ENCODE data around the gene GSTO1.
A peak's percentile ranks its signal among the peaks of the same experiment; 100 is the strongest.

GSTO1 gene

GRCh38 chr10:104306897-104307296 lies 52.2 kb downstream of the GSTO1 start:
- no peak overlapping the region for H3K14ac ChIP-seq (ENCODE audit: low read length)
- no peak overlapping the region for H2BK12ac ChIP-seq (ENCODE audit: low read length)
- peaks cover 2% of the 10 kb centered on the region for H3K9me3 ChIP-seq (ENCODE audit: insufficient read depth, low read depth, low read length)
- H3K9ac ChIP-seq (ENCODE audit: low read length): no peak overlapping the region
- H2BK5ac ChIP-seq (ENCODE audit: low read depth, low read length, poor library complexity): no peak overlapping the region
- H3K27ac ChIP-seq (ENCODE audit: low read depth, low read length): no peak overlapping the region
- no peak overlapping the region for H4K91ac ChIP-seq (ENCODE audit: low read depth, low read length)
- DNase-seq: no peak
- no peak overlapping the region for H4K8ac ChIP-seq (ENCODE audit: low read depth, low read length)
- H3K4me1 ChIP-seq (ENCODE audit: control insufficient read depth in 1 of 2, insufficient read depth in 2 of 2, low read length in 2 of 2): peaks cover 11 to 19% of the 10 kb centered on the region in 2 experiments
- no peak overlapping the region for H3K4ac ChIP-seq (ENCODE audit: low read depth, low read length)
- H3K27me3 ChIP-seq (ENCODE audit: insufficient read depth, low read length): no peaks in the 10 kb centered on the region
- no peak overlapping the region for H2AFZ ChIP-seq (ENCODE audit: insufficient read depth, low read length, poor library complexity)
- no peak overlapping the region for H2AK5ac ChIP-seq (ENCODE audit: low read length)
- H4K12ac ChIP-seq (ENCODE audit: low read depth, low read length): no peak overlapping the region
- H2BK120ac ChIP-seq (ENCODE audit: insufficient read depth, low read length, poor library complexity): no peak overlapping the region
- no peak overlapping the region for H3K4me2 ChIP-seq (ENCODE audit: low read length)
- no peaks in the 10 kb centered on the region for H3K79me2 ChIP-seq (ENCODE audit: control insufficient read depth, insufficient read depth, low read length, poor library complexity)
- H3K18ac ChIP-seq (ENCODE audit: low read length): no peak overlapping the region
- H3K79me1 ChIP-seq (ENCODE audit: low read length): peaks cover 5% of the 10 kb centered on the region
- WGBS (ENCODE audit: extremely low coverage, insufficient coverage, insufficient read length): no CpG with 5 or more reads among the region's 3 CpGs
- H3K36me3 ChIP-seq (ENCODE audit: control insufficient read depth in 1 of 2, insufficient read depth in 2 of 2, low read length in 2 of 2): peaks cover 11 to 14% of the 10 kb centered on the region in 2 experiments
- H3K23ac ChIP-seq (ENCODE audit: low read length): no peak overlapping the region
- H3K4me3 ChIP-seq (ENCODE audit: low read depth, low read length): no peak overlapping the region

DNA sequence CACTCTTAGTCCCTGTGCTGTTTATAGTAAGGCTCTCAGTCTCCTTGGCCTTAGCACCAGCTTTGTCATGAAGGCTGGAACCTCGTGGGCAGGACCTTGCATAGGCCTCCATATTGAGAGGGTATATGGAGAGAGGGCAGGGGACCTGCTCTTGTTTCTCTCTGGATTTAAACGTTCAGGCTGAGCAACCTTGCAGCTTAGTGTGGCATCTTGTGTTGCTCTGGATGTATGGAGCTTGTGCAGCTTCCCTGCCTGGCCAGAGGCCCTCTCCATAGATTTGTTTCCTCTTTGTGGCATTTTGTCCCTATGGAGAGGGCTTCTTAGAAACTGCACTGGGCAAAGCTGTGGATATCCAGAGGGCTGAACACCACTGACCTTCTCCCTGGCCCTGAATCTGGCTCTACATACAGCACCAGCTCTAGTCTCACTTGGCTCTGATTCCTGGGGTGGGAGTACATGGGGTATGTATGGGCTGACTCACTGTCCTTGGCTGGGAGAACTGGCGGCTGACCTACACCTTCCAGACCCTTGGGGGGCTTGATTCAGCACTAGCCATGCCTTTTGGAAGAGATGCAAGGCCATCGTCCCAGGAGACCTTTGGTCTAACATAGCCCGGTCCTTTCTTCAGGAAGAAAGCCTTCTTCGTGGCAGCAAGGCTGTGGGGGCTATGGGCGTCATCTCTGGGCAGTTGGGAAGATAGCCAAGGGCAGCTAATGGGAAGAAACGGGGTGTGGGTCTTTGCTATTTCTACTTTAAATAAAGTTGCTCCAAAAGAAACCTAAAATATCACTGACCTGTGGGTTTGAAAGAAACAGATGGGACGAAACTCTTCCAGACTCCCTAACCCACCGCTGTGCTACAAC lies 53.1 kb downstream of the GSTO1 start:
- H3K18ac ChIP-seq (ENCODE audit: low read length): peak overlapping the region; percentile 40
- no peak overlapping the region for H3K4ac ChIP-seq (ENCODE audit: low read depth, low read length)
- H2BK12ac ChIP-seq (ENCODE audit: low read length): peak overlapping the region; percentile 15
- no peak overlapping the region for H4K8ac ChIP-seq (ENCODE audit: low read depth, low read length)
- no peak for DNase-seq
- H4K91ac ChIP-seq (ENCODE audit: low read depth, low read length): peak overlapping the region; percentile 17
- H3K9ac ChIP-seq (ENCODE audit: low read length): no peak overlapping the region
- peaks cover 2% of the 10 kb centered on the region for H3K9me3 ChIP-seq (ENCODE audit: insufficient read depth, low read depth, low read length)
- H2AK5ac ChIP-seq (ENCODE audit: low read length): peak overlapping the region; percentile 35
- H3K23ac ChIP-seq (ENCODE audit: low read length): no peak overlapping the region
- no peak overlapping the region for H3K4me2 ChIP-seq (ENCODE audit: low read length)
- H3K79me2 ChIP-seq (ENCODE audit: control insufficient read depth, insufficient read depth, low read length, poor library complexity): no peaks in the 10 kb centered on the region
- no peak overlapping the region for H3K27ac ChIP-seq (ENCODE audit: low read depth, low read length)
- peaks cover 11 to 19% of the 10 kb centered on the region in 2 experiments for H3K4me1 ChIP-seq (ENCODE audit: control insufficient read depth in 1 of 2, insufficient read depth in 2 of 2, low read length in 2 of 2)
- WGBS (ENCODE audit: extremely low coverage, insufficient coverage, insufficient read length): no CpG with 5 or more reads among the region's 10 CpGs
- H4K12ac ChIP-seq (ENCODE audit: low read depth, low read length): no peak overlapping the region
- H2BK5ac ChIP-seq (ENCODE audit: low read depth, low read length, poor library complexity): no peak overlapping the region
- H3K14ac ChIP-seq (ENCODE audit: low read length): no peak overlapping the region
- no peak overlapping the region for H2AFZ ChIP-seq (ENCODE audit: insufficient read depth, low read length, poor library complexity)
- peaks cover 5% of the 10 kb centered on the region for H3K79me1 ChIP-seq (ENCODE audit: low read length)
- H3K36me3 ChIP-seq (ENCODE audit: control insufficient read depth in 1 of 2, insufficient read depth in 2 of 2, low read length in 2 of 2): peaks cover 17 to 19% of the 10 kb centered on the region in 2 experiments
- no peak overlapping the region for H3K4me3 ChIP-seq (ENCODE audit: low read depth, low read length)
- no peaks in the 10 kb centered on the region for H3K27me3 ChIP-seq (ENCODE audit: insufficient read depth, low read length)
- no peak overlapping the region for H2BK120ac ChIP-seq (ENCODE audit: insufficient read depth, low read length, poor library complexity)

- Histone ChIP-seq H3K18ac (ENCODE audit: low read length) (no peak overlapping the region), H3K4me1 (ENCODE audit: control insufficient read depth in 1 of 2, insufficient read depth in 2 of 2, low read length in 2 of 2) (peaks cover 11 to 19% of the 10 kb centered on the region in 2 experiments), H3K14ac (ENCODE audit: low read length) (no peak overlapping the region), H3K4me2 (ENCODE audit: low read length) (no peak overlapping the region), H3K23ac (ENCODE audit: low read length) (no peak overlapping the region), H2AK5ac (ENCODE audit: low read length) (no peak overlapping the region), H2BK12ac (ENCODE audit: low read length) (no peak overlapping the region), H3K4me3 (ENCODE audit: low read depth, low read length) (no peak overlapping the region), H2AFZ (ENCODE audit: insufficient read depth, low read length, poor library complexity) (no peak overlapping the region), H2BK5ac (ENCODE audit: low read depth, low read length, poor library complexity) (no peak overlapping the region), H3K36me3 (ENCODE audit: control insufficient read depth in 1 of 2, insufficient read depth in 2 of 2, low read length in 2 of 2) (peaks cover 24 to 26% of the 10 kb centered on the region in 2 experiments), H3K9ac (ENCODE audit: low read length) (no peak overlapping the region), H4K8ac (ENCODE audit: low read depth, low read length) (no peak overlapping the region), H2BK120ac (ENCODE audit: insufficient read depth, low read length, poor library complexity) (no peak overlapping the region), H3K27me3 (ENCODE audit: insufficient read depth, low read length) (no peaks in the 10 kb centered on the region), H3K79me2 (ENCODE audit: control insufficient read depth, insufficient read depth, low read length, poor library complexity) (no peaks in the 10 kb centered on the region), H4K91ac (ENCODE audit: low read depth, low read length) (no peak overlapping the region), H3K4ac (ENCODE audit: low read depth, low read length) (no peak overlapping the region), H3K27ac (ENCODE audit: low read depth, low read length) (no peak overlapping the region), H4K12ac (ENCODE audit: low read depth, low read length) (no peak overlapping the region), H3K79me1 (ENCODE audit: low read length) (peaks cover 5% of the 10 kb centered on the region), H3K9me3 (ENCODE audit: insufficient read depth, low read depth, low read length) (peaks cover 2% of the 10 kb centered on the region)
- no CpG with 5 or more reads among the region's 4 CpGs for WGBS (ENCODE audit: extremely low coverage, insufficient coverage, insufficient read length)
- no peak for DNase-seq
These were observed 53.8 kb downstream of the GSTO1 start for GRCh38 chr10:104308439-104308903.

DNA sequence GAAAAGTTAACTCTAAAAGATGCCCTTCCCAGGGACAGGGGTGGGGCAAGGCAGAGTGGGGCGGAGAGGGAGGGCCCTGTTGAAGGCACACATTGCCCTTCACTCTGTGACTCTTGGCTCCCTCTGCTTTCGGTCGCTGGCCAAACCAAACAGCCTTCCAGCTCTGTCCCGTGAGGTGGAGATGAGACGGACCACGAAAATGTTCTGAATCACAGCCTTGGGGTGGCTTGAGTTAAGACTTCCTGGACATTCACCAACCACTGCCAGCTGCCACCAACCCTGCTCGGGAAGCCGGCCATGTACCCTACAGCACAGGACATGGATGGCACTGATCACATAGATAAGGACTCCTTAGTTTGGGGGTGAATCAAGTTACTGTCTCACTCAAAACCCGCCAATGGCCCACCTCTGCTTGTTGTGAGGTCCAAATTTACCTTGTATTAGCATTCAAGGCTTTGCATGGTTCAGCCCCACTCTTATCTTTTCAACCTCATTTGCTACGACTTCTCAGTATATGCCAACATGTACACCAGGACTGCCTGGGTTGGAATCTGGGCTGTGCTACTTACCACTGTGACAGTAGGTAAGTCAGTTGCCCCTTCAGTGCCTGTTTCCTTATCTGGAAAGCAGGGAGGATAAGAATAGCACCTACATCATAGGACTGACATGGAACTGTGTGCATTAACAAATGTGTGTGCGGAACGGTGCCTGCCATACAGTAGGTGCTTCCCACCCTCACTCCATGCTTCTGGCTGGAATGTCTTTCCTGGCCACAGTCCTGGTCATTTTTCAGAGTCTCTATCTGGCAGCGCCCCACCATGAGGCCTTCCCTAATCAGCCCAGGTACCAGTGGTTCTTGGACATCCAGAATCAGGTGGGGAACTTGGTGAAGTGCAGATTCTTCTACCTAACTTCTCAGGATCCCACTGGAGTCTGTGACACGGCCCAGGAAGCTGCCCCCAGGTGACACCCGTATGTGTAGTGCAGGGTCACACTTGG lies 55.6 kb downstream of the GSTO1 start:
- Histone ChIP-seq H2AFZ (ENCODE audit: insufficient read depth, low read length, poor library complexity) (no peak overlapping the region), H2BK120ac (ENCODE audit: insufficient read depth, low read length, poor library complexity) (no peak overlapping the region), H4K8ac (ENCODE audit: low read depth, low read length) (no peak overlapping the region), H3K4ac (ENCODE audit: low read depth, low read length) (no peak overlapping the region), H4K12ac (ENCODE audit: low read depth, low read length) (no peak overlapping the region), H3K79me2 (ENCODE audit: control insufficient read depth, insufficient read depth, low read length, poor library complexity) (no peaks in the 10 kb centered on the region), H4K91ac (ENCODE audit: low read depth, low read length) (no peak overlapping the region), H3K79me1 (ENCODE audit: low read length) (peaks cover 4% of the 10 kb centered on the region), H3K14ac (ENCODE audit: low read length) (no peak overlapping the region), H3K4me1 (ENCODE audit: control insufficient read depth in 1 of 2, insufficient read depth in 2 of 2, low read length in 2 of 2) (peaks cover 12 to 19% of the 10 kb centered on the region in 2 experiments), H3K27ac (ENCODE audit: low read depth, low read length) (no peak overlapping the region), H3K9me3 (ENCODE audit: insufficient read depth, low read depth, low read length) (peaks cover 5% of the 10 kb centered on the region), H2BK12ac (ENCODE audit: low read length) (no peak overlapping the region), H2BK5ac (ENCODE audit: low read depth, low read length, poor library complexity) (no peak overlapping the region), H3K9ac (ENCODE audit: low read length) (no peak overlapping the region), H3K18ac (ENCODE audit: low read length) (no peak overlapping the region), H2AK5ac (ENCODE audit: low read length) (no peak overlapping the region), H3K4me2 (ENCODE audit: low read length) (no peak overlapping the region), H3K4me3 (ENCODE audit: low read depth, low read length) (no peak overlapping the region), H3K23ac (ENCODE audit: low read length) (no peak overlapping the region), H3K27me3 (ENCODE audit: insufficient read depth, low read length) (no peaks in the 10 kb centered on the region), H3K36me3 (ENCODE audit: control insufficient read depth in 1 of 2, insufficient read depth in 2 of 2, low read length in 2 of 2) (peaks cover 42 to 44% of the 10 kb centered on the region in 2 experiments)
- no CpG with 5 or more reads among the region's 15 CpGs for WGBS (ENCODE audit: extremely low coverage, insufficient coverage, insufficient read length)
- DNase-seq: no peak
